ENCODE data around the gene BAX. TPM values are rescaled to one million over a fixed set of nuclear protein-coding genes. Genes with fewer than 3 reads are reported as not detected.
"Not testable (repeated sequence)": the region's sequence is repeated elsewhere in the genome, so short reads cannot be mapped to it uniquely, and the experiment has no call there.

BAX gene
- total RNA-seq, result 100 to 1,000 TPM; 191 to 711 TPM

DNA sequence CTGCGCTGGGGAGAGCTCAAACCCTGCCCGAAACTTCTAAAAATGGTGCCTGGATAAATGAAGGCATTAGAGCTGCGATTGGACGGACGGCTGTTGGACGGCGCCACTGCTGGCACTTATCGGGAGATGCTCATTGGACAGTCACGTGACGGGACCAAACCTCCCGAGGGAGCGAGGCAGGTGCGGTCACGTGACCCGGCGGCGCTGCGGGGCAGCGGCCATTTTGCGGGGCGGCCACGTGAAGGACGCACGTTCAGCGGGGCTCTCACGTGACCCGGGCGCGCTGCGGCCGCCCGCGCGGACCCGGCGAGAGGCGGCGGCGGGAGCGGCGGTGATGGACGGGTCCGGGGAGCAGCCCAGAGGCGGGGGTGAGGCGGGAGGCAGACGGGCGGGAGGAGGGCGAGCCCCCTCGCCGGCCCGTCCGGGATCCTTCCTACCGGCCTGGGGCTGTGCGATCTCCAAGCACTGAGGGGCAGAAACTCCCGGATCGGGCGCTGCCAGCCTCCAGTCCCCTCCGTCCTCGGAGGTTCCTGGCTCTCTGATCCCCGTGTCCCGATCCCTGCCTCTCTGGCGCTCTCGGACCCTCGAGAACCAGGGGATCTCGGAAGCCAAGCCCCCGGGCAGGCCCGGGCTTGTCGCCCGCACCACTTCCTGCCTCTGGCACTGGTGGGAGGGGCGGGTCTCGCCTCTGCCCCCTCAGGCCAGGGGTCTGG lies at the start of gene BAX:
BAX (plus strand) TSS at position 281 of the 713 bp plus-strand sequence; CDS start at position 335, 54 bp downstream.
- peak; percentile 98 for DNase-seq (ENCODE audit: low spot score in 2 of 2)
- Mint-ChIP-seq H3K9me3 (no peaks in the 10 kb centered on the region), H3K36me3 (peaks cover 22 to 37% of the 10 kb centered on the region in 2 donors), H3K27ac (peak within 1 kb of the TSS; percentile 96 to 98)
- peak; percentile 87 to 91 for ATAC-seq

DNA sequence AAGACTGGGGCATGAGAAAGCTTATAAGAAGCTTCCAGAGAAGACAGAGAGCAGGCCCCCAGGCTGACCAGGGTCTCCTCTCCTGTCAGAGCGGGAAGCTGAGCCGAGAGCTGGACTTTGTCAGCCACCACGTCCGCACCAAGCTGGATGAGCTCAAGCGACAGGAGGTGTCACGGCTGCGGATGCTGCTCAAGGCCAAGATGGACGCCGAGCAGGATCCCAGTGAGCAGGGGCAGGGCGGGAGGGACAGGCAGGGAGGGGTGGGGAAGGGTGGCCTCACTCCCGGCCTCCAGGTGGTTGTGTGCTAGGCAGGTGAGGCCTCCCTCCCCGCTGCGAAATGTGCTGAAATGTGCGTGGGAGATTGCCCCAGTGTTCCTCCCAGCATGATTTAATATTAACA lies 49.0 kb upstream of the BAX start:
- DNase-seq (ENCODE audit: low spot score in 2 of 2) (no peak), ATAC-seq (no peak)
- Mint-ChIP-seq H3K27ac (no peak overlapping the region), H3K9me3 (peaks cover 0 to 4% of the 10 kb centered on the region in 2 donors), H3K36me3 (peaks cover 9 to 32% of the 10 kb centered on the region in 2 donors)

DNA sequence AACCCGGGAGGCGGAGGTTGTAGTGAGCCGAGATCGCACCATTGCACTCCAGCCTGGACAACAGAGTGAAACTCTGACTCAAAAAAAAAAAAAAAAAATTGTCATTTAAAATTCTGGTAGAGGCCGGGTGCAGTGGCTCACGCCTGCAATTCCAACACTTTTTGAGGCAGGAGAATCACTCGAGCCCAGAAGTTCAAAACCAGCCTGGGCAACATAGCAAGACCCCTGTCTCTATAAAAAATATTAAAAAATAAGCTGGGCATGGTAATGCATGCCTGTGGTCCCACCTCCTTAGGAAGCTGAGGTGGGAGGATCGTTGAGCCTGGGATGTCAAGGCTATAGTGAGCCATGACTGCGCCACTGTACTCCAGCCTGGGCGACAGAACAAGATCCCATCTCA lies 48.4 kb upstream of the BAX start:
- ATAC-seq, result no peak
- no peak for DNase-seq (ENCODE audit: low spot score in 2 of 2)
- Mint-ChIP-seq H3K9me3 (peaks cover 0 to 4% of the 10 kb centered on the region in 2 donors), H3K27ac (no peak overlapping the region), H3K36me3 (peaks cover 6 to 28% of the 10 kb centered on the region in 2 donors)

DNA sequence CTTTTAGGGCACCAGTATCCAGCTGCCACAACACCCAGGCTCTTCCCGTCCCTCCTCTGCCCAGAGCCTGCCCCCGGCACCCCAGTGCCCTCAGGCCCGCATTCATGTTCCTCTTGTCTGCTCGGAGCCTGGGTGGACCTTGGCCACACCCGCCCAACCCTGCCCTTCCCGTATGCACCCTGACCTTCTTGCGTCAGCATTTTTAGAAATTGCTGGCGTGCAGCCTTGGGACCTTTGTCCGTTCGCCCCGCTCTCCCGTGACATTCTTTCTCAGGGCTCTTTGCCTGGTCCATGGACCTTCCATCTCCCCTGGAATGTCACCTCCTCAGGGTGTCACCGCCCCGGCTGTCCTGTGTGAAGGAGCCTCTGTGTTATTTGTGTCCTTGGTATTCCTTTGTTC lies 47.0 kb upstream of the BAX start:
- Mint-ChIP-seq H3K36me3 (peaks cover 6 to 25% of the 10 kb centered on the region in 2 donors), H3K27ac (peak overlapping the region in 1 of 2 donors; percentile 30), H3K9me3 (peaks cover 0 to under 1% of the 10 kb centered on the region in 2 donors)
- DNase-seq (ENCODE audit: low spot score in 2 of 2), result no peak
- no peak for ATAC-seq

DNA sequence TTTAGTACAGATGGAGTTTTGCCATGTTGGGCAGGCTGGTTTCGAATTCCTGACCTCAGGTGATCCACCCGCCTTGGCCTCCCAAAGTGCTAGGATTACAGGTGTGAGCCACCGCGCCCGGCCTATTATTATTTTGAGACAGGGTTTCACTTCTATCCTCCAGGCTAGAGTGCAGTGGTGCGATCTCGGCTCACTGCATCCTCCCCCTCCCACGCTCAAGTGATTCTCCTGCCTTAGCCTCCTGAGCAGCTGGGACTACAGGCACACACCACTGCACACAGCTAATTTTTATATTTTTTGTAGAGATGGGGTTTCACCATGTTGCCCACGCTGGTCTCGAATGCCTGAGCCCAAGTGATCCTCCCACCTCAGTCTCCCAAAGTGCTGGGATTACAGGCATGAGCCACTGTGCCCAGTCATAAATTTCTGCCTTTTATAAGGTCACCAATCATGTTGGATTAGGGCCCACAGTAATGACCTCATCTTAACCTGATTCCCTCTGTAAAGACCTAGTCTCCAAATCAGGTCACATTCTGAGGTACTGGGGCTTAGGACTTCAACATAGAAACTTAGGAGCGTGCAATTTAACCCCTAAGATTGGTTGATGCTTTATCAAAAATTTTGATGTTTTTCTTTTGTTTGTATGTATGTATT lies 45.1 kb upstream of the BAX start:
- DNase-seq (ENCODE audit: low spot score in 2 of 2); ATAC-seq; H3K27ac Mint-ChIP-seq; H3K9me3 Mint-ChIP-seq: not testable (repeated sequence)
- H3K36me3 Mint-ChIP-seq, result peaks cover 10 to 37% of the 10 kb centered on the region in 2 donors

DNA sequence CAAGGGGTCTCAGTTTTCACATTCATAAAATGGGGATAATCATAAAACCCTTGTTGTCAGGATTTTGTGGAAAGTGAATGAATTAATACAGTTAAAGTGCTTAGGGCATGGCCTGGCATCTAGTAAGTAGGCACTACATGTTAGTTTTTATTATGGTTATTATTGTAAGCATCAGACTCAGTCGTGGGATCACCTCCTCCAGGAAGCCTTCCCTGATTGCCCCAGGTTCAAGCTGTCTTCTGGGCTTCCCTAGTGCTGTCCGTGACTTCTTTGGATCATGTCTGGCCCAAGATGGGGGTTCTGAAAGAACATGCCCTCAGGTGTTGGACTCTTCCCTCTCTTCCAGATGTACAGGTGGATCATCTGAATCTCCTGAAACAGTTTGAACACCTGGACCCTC lies 43.9 kb upstream of the BAX start:
- ATAC-seq (no peak), DNase-seq (ENCODE audit: low spot score in 2 of 2) (no peak)
- Mint-ChIP-seq H3K9me3 (no peaks in the 10 kb centered on the region), H3K27ac (no peak overlapping the region), H3K36me3 (peaks cover 6 to 37% of the 10 kb centered on the region in 2 donors)

DNA sequence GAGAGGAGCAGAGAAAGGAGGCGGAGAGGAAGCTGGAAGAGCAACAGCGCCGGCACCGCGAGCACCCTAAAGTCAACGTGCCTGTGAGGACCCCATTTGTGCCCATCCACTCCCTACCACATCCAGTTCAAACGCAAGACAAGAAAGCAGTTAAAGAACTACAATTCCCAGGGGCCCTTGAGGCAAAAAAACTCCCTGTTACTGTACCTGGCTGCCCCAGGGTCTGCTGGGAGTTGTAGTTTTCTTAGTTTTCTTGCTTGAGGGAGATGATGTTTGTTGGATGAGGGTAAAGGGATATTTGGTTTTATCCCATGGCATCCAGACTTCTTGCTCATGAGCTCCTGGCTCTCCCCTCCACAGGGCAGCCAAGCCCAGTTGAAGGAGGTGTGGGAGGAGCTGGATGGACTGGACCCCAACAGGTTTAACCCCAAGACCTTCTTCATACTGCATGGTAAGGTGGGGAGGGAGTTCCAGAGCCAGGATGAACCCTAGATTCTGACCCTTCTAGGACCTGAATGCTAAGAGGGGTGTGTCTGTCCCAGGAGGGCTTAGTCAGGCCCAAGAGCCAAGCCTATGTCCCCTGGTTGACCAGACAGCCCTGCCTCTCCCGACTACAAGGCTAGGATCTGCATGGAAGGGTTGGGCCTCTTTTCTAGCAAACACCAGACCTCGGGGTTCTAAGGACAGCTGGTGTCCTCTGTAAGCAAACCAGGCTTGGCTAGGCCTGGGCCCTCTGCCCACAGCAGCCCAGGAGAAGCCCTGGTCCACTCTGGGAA lies 41.4 kb upstream of the BAX start:
- ATAC-seq (peak; percentile 18 to 77), DNase-seq (ENCODE audit: low spot score in 2 of 2) (peak in 1 of 2 donors; percentile 30)
- Mint-ChIP-seq H3K9me3 (no peaks in the 10 kb centered on the region), H3K36me3 (peaks cover 6 to 21% of the 10 kb centered on the region in 2 donors), H3K27ac (peak overlapping the region in 1 of 2 donors; percentile 14)

DNA sequence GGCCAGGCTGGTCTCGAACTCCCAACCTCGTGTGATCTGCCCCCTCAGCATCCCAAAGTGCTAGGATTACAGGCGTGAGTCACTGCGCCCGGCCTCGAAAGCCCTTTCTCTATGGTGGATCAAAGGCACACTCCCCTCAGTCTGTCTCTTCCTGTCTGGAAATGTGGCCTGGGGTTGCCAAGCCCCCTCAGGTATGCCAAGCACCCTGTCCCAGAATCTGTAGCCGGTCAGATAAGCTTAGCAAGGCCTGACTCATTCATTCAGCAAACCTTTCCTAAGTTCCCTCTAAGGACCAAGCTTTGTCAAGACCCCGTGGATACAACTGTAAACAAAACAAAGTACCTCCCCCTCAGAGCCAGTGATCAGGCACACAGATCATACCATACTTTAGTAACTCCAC lies 40.5 kb upstream of the BAX start:
- Mint-ChIP-seq H3K27ac (peak overlapping the region in 1 of 2 donors; percentile 77), H3K36me3 (peaks cover 6 to 27% of the 10 kb centered on the region in 2 donors), H3K9me3 (no peaks in the 10 kb centered on the region)
- no peak for ATAC-seq
- no peak for DNase-seq (ENCODE audit: low spot score in 2 of 2)

DNA sequence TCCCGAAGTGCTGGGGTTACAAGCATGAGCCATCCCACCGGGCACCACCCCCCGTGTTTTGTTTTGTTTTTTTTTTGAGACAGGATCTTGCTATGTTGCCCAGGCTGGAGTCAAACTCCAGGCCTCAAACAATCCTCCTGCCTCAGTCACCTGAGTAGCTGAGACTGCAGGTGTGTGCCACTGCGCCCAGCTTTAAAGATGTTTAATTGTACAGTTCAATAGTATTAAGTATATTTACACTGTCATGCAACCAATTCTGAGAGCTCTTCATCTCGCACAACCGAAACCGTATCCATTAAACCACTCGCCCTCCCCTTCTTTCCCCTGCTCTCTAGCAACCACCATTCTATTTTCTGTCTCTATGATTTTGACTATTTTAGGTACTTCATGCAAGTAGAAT lies 38.9 kb upstream of the BAX start:
- ATAC-seq (no peak), DNase-seq (ENCODE audit: low spot score in 2 of 2) (no peak)
- Mint-ChIP-seq H3K9me3 (no peaks in the 10 kb centered on the region), H3K27ac (peak overlapping the region in 1 of 2 donors; percentile 0), H3K36me3 (peaks cover 6 to 27% of the 10 kb centered on the region in 2 donors)

DNA sequence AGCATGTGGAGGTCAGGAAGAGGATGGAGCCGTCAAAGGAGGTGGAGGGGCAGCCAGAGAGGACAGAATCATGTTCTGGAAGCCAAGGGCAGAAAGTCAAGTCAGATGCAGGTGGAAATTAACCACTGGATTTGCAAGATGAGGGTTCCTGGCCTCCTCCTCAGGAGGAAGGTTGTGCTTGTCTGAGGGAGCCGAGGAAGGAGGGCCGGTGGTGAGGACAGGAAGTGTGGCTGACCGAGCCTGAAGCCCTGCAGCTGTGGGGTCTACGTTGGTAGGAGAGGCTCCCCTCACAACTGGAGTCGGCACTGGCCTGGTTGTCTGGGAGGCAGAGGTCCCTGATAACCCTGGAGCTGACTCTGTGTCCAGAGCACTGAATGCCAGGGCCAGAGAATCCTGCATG lies 36.6 kb upstream of the BAX start:
- no peaks in the 10 kb centered on the region for H3K9me3 Mint-ChIP-seq

DNA sequence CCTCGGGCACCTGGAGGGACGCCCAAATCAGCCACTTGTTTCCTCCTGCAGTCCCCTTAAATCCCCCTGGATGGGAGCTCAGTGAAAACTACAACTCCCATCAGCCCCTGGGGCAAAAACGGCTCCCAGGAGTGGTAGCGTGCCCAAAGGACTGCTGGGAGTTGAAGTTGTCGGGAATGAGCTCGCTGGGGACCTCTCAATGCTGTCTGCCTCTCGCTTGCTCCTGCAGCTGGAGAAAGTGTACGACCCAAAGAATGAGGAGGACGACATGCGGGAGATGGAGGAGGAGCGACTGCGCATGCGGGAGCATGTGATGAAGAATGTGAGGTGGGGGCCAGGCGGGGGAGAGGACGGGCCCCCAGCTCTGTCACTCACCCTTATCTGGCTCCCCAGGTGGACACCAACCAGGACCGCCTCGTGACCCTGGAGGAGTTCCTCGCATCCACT lies 35.9 kb upstream of the BAX start:
- Mint-ChIP-seq H3K27ac (peak overlapping the region in 1 of 2 donors; percentile 56), H3K9me3 (no peaks in the 10 kb centered on the region), H3K36me3 (peaks cover 6 to 21% of the 10 kb centered on the region in 2 donors)
- ATAC-seq (peak in 1 of 2 donors; percentile 64), DNase-seq (ENCODE audit: low spot score in 2 of 2) (no peak)

More for the DNA sequence above, 36.6 kb upstream of the BAX start:
- ATAC-seq (no peak), DNase-seq (ENCODE audit: low spot score in 2 of 2) (no peak)
- peaks cover 6 to 22% of the 10 kb centered on the region in 2 donors for H3K36me3 Mint-ChIP-seq
- peak overlapping the region in 1 of 2 donors; percentile 59 for H3K27ac Mint-ChIP-seq

DNA sequence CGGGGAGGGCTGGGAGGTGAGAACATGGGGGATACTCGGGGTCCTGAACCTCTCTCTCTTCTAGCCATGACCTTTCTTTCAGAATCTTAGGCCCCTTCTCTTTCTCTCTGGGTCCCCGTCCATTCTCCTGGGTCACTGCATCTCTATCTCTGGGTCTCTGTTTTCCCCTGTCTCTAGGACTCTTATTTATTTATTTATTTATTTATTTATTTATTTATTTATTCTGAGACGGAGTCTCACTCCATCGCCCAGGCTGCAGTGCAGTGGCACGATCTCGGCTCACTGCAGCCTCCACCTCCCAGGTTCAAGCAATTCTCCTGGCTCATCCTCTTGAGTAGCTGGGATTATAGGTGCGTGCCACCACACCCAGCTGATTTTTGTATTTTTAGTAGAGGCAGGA lies 35.4 kb upstream of the BAX start:
- not testable (repeated sequence) for ATAC-seq; H3K9me3 Mint-ChIP-seq; DNase-seq (ENCODE audit: low spot score in 2 of 2)
- Mint-ChIP-seq H3K36me3 (peaks cover 3 to 18% of the 10 kb centered on the region in 2 donors), H3K27ac (peak overlapping the region in 1 of 2 donors; percentile 68)

DNA sequence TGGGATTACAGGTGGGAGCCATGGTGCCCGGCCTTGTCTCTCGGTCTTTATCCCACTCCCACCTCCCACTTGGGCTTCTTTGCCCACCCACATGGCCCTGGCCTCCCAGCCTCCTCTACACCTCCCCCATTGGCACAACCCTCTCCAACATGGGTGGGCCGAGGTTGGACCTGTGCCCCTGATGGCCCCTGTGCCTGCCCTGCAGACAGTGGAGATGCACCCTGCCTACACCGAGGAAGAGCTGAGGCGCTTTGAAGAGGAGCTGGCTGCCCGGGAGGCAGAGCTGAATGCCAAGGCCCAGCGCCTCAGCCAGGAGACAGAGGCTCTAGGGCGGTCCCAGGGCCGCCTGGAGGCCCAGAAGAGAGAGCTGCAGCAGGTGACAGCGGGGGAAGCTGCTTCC lies 33.7 kb upstream of the BAX start:
- DNase-seq (ENCODE audit: low spot score in 2 of 2) (no peak), ATAC-seq (no peak)
- H3K9me3 Mint-ChIP-seq, result no peaks in the 10 kb centered on the region
- peaks cover 0 to 15% of the 10 kb centered on the region in 2 donors for H3K36me3 Mint-ChIP-seq
- H3K27ac Mint-ChIP-seq, result peak overlapping the region in 1 of 2 donors; percentile 58

DNA sequence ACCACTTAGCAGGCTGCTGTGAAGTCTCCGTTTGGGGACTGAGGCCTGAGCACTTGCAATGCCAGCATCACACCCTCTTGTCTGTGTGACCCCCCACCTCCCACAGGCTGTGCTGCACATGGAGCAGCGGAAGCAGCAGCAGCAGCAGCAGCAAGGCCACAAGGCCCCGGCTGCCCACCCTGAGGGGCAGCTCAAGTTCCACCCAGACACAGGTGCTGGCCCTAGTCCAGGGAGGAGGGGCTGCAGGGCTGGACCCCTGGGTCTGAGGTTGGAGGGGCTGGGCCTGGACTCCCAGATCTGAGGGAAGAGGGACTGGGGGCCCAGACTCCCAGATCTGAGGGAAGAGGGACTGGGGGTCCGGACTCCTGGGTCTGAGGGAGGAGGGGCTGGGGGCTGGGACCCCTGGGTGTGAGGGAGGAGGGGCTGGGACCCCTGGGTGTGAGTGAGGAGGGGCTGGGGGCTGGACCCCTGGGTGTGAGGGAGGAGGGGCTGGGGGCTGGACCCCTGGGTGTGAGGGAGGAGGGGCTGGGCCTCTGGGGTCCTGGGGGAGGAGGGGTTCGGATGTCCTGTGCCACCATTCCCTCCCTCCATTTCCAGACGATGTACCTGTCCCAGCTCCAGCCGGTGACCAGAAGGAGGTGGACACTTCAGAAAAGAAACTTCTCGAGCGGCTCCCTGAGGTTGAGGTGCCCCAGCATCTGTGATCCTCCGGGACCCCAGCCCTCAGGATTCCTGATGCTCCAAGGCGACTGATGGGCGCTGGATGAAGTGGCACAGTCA lies 32.8 kb upstream of the BAX start:
- Mint-ChIP-seq H3K27ac (peak overlapping the region in 1 of 2 donors; percentile 58), H3K36me3 (peaks cover 0 to 15% of the 10 kb centered on the region in 2 donors), H3K9me3 (no peaks in the 10 kb centered on the region)
- ATAC-seq (no peak), DNase-seq (ENCODE audit: low spot score in 2 of 2) (no peak)

DNA sequence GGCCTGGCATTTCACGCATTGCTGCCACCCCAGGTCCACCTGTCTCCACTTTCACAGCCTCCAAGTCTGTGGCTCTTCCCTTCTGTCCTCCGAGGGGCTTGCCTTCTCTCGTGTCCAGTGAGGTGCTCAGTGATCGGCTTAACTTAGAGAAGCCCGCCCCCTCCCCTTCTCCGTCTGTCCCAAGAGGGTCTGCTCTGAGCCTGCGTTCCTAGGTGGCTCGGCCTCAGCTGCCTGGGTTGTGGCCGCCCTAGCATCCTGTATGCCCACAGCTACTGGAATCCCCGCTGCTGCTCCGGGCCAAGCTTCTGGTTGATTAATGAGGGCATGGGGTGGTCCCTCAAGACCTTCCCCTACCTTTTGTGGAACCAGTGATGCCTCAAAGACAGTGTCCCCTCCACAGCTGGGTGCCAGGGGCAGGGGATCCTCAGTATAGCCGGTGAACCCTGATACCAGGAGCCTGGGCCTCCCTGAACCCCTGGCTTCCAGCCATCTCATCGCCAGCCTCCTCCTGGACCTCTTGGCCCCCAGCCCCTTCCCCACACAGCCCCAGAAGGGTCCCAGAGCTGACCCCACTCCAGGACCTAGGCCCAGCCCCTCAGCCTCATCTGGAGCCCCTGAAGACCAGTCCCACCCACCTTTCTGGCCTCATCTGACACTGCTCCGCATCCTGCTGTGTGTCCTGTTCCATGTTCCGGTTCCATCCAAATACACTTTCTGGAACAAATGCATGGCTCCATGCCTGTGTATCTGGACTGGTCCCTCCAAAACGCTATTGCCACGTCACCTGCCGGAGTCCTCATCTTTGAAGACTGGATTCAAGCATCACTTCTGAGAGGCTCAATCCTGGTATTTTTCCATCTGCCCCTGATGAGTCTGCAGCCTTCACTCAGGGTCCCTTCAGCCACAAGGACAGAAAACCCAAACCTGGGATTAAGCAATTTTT lies 31.9 kb upstream of the BAX start:
- DNase-seq (ENCODE audit: low spot score in 2 of 2) (no peak), ATAC-seq (no peak)
- H3K9me3 Mint-ChIP-seq, result no peaks in the 10 kb centered on the region
- peak overlapping the region; percentile 67 to 92 for H3K27ac Mint-ChIP-seq
- H3K36me3 Mint-ChIP-seq, result peaks cover 0 to 15% of the 10 kb centered on the region in 2 donors

Data from activated naive CD4-positive, alpha-beta T cell treated with anti-CD3 and anti-CD28 coated beads, Interleukin-2, amount 50 U/mL, for 72 hours (primary cell).